Kidney (tissue), 14 donors: ENCODE measurements around the gene DGKG. TPM values are rescaled to one million over a fixed set of nuclear protein-coding genes. Genes with fewer than 3 reads are reported as not detected.

Source experiments
- DNase-seq, 5 donors: peaks; one replicate each; pipeline ENCODE4 v3.0.0-alpha.2; 2013 to 2020
- FAIRE-seq: peaks from 2 replicates; lab custom pipeline; 2012; peaks lifted over from hg19 to GRCh38; lab: Jason Lieb, UNC
- H3K27ac ChIP-seq, 2 donors: one replicate each; pipeline ENCODE4 v1.7.0; 2013; ENCODE audit warnings: low read depth in 2 of 2, low read length in 2 of 2, inconsistent platforms in 1 of 2
- H3K27me3 ChIP-seq: one replicate; pipeline ENCODE4 v1.7.1; 2013; ENCODE audit warnings: low read length, inconsistent platforms; ENCODE audit not compliant: control insufficient read depth, insufficient read depth
- H3K36me3 ChIP-seq, 3 donors: one replicate each; pipeline versions ENCODE4 v1.7.0 to v1.7.1; 2013; ENCODE audit warnings: low read length in 3 of 3, control low read depth in 1 of 3, inconsistent platforms in 1 of 3; ENCODE audit not compliant: insufficient read depth in 3 of 3, control insufficient read depth in 2 of 3
- H3K4me1 ChIP-seq, 3 donors: one replicate each; pipeline versions ENCODE4 v1.7.0 to v1.7.1; 2013; ENCODE audit warnings: low read length in 3 of 3, inconsistent platforms in 1 of 3, low read depth in 1 of 3; ENCODE audit not compliant: control insufficient read depth in 2 of 3, insufficient read depth in 2 of 3
- H3K4me3 ChIP-seq, 3 donors: one replicate each; pipeline versions ENCODE4 v1.7.0 to v1.8.1; 2013; ENCODE audit warnings: low read length in 3 of 3, control low read depth in 1 of 3, inconsistent platforms in 1 of 3
- H3K9ac ChIP-seq, 3 donors: one replicate each; pipeline versions ENCODE4 v1.7.0 to v1.7.1; 2013; ENCODE audit warnings: low read length in 3 of 3, control low read depth in 1 of 3, inconsistent platforms in 1 of 3
- H3K9me3 ChIP-seq, 3 donors: one replicate each; pipeline versions ENCODE4 v1.7.0 to v1.7.1; 2013; ENCODE audit warnings: low read length in 3 of 3, control low read depth in 1 of 3, inconsistent platforms in 1 of 3; ENCODE audit not compliant: control insufficient read depth in 2 of 3, insufficient read depth in 1 of 3
- intact Hi-C: fragments of 100-400 bp; cut with DNase I; formaldehyde crosslinking; loops from one replicate; pipeline ENCODE4 v1.11.1; 2022
- polyA plus RNA-seq: library from polyadenylated mRNA; stranded (reverse); fragments of 350-450 nt; fragmentation: Illumina TruSeq; extraction: RNeasy Lipid Tissue Mini Kit (QIAGEN cat#74804); gene quantifications from one replicate; pipeline ENCODE4 v1.2.3, GENCODE V29; 2014; ENCODE audit warnings: low read depth, low replicate concordance; ENCODE audit not compliant: insufficient read depth
- total RNA-seq: library from RNA; stranded (reverse); fragmentation: NEBNext Ultra II Directional; extraction: Animal tissue kit (Norgen Biotek cat#: 25700); gene quantifications from one replicate; pipeline ENCODE4 v1.2.1, GENCODE V29; 2021
- TF ChIP-seq, protein P1 (sequence below): IDR thresholded peaks from 3 replicates; pipeline ENCODE4 v1.5.1; 2012; ENCODE audit warnings: mild to moderate bottlenecking, moderate library complexity, borderline replicate concordance; ENCODE audit not compliant: insufficient read depth; ENCODE audit errors: extremely low read depth
- donor health status: control.
- donor health status: control.
- donor health status: control.
- donor health status: control.
- donor health status: control.
- donor health status: DM: yes; HTN: yes; CAD: no.
- donor health status: Normal renal cell carcinoma (clear cell type).

Gene DGKG
- total and polyA plus RNA-seq, 2 donors from 2014 or later = 0.95 to 11.4 TPM

DNA sequence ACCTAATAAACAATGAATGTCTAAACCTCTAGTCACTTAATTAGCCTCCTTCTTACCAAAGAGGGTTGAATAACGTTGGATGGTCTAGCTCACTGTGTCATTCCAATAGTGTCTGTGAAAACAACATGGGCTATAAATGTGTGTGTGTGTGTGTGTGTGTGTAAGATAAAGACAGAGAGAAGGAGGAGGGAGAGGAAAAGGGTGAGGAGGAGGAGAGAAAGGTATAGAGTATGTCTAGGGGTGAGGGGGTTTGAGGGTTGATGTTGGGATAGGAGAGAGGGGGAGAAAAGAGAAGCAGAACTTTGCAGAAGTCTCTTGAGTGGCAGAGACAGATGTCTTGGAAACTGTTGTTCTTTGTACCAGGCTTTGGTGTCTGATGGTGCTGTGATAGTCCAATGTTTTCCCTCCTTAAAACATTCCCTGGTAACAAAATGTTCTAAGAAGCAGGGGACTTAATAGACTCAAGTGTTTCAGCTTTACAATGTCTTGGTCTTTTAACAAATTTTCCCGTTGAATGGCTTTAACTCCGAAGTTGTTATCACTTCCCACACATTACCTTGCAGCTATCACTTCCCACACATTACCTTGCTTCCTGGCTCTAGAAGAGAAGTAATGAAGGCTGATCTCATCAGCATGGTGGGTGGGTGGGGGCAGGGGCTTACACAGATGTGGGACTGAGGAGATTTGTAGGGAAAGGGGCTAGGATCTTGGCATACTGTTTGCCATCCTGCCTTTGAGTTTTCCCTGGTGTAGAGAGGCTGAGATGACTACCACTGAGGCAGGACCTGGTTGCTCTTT, 195.3 kb downstream of the DGKG start:
- intact Hi-C loops = no loop called here

DNA sequence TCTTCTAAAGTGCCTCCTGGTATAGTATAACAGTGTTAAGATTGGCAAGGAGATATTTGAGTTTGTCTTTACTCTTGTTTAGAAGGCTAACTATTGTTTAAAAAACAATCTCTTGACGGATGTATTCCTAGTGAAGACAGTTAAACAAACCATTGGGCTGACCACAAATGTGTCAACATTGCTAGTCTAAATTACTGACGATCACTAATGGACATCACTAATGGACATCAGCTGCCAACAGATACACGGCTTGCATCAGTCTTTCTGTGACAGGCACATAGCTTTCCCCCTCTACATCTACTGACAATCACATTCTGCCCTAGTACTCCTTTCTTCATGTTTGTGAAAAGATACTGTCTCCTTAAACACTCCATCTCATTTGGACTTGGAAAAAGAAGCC, 196.0 kb downstream of the DGKG start:
- no peaks in the 10 kb centered on the region for H3K9me3 ChIP-seq
- H3K9ac ChIP-seq = no peak overlapping the region
- TF ChIP-seq, protein P1, sequence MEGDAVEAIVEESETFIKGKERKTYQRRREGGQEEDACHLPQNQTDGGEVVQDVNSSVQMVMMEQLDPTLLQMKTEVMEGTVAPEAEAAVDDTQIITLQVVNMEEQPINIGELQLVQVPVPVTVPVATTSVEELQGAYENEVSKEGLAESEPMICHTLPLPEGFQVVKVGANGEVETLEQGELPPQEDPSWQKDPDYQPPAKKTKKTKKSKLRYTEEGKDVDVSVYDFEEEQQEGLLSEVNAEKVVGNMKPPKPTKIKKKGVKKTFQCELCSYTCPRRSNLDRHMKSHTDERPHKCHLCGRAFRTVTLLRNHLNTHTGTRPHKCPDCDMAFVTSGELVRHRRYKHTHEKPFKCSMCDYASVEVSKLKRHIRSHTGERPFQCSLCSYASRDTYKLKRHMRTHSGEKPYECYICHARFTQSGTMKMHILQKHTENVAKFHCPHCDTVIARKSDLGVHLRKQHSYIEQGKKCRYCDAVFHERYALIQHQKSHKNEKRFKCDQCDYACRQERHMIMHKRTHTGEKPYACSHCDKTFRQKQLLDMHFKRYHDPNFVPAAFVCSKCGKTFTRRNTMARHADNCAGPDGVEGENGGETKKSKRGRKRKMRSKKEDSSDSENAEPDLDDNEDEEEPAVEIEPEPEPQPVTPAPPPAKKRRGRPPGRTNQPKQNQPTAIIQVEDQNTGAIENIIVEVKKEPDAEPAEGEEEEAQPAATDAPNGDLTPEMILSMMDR = no peak
- DNase-seq (peak in 2 of 5 donors; percentile 23 to 35), FAIRE-seq (no peak)
- H3K27ac ChIP-seq = no peak overlapping the region
- no peak overlapping the region for H3K4me3 ChIP-seq
- H3K36me3 ChIP-seq = no peaks in the 10 kb centered on the region
- intact Hi-C loops = no loop called here
- no peaks in the 10 kb centered on the region for H3K27me3 ChIP-seq
- H3K4me1 ChIP-seq = no peaks in the 10 kb centered on the region

More for the DNA sequence above, 195.3 kb downstream of the DGKG start:
- H3K27ac ChIP-seq = no peak overlapping the region
- H3K4me1 ChIP-seq = no peaks in the 10 kb centered on the region
- TF ChIP-seq, protein P1 = no peak
- no peak for DNase-seq
- H3K27me3 ChIP-seq = no peaks in the 10 kb centered on the region
- H3K9ac ChIP-seq = no peak overlapping the region
- no peak for FAIRE-seq
- H3K9me3 ChIP-seq = no peaks in the 10 kb centered on the region
- H3K36me3 ChIP-seq = no peaks in the 10 kb centered on the region
- H3K4me3 ChIP-seq = no peak overlapping the region

DNA sequence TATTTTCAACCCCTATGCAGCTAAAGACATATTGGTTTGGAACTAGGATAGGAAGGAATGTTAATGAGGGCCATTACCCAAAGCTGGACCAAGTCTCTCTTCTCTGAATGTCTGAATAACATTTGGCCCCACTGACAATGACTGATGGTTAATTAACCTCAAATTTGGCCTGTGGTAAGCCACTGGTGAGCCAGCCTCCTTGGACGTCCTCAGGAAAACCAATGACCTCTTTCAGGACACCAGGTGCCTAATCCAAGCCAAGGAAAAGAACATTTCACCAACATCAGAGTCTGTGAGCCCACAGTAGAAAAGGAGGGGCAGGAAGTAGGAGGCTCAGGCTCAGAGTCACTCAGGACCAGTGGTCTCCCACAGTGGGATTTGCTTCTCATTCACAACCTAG, 196.7 kb downstream of the DGKG start:
- no peak overlapping the region for H3K27ac ChIP-seq
- H3K9ac ChIP-seq = no peak overlapping the region
- no peaks in the 10 kb centered on the region for H3K4me1 ChIP-seq
- TF ChIP-seq, protein P1 = no peak
- H3K9me3 ChIP-seq = no peaks in the 10 kb centered on the region
- no peak overlapping the region for H3K4me3 ChIP-seq
- intact Hi-C loops = no loop called here
- no peaks in the 10 kb centered on the region for H3K27me3 ChIP-seq
- DNase-seq = no peak
- H3K36me3 ChIP-seq = no peaks in the 10 kb centered on the region
- FAIRE-seq = no peak
